Esophagus squamous epithelium (tissue), 4 donors: ENCODE data around the gene PRKCB.

Experiments
- POLR2A ChIP-seq, 4 donors: fragments of 450-650 bp; IDR thresholded peaks; one replicate each; pipeline ENCODE4 v1.6.1; 2017; ENCODE audit warnings: antibody characterized with exemption in 4 of 4, mild to moderate bottlenecking in 4 of 4, moderate library complexity in 3 of 4
- TF ChIP-seq, protein P1 (sequence below), 6 experiments: fragments of 450-650 bp in 4 of 6; fragments of 200-600 bp in 2 of 6; sonication (generic) in 2 of 6; IDR thresholded peaks; one replicate each; pipeline ENCODE4 v1.5.1; 2016 to 2019; ENCODE audit warnings: antibody characterized with exemption in 6 of 6, mild to moderate bottlenecking in 4 of 6, moderate library complexity in 4 of 6

DNA sequence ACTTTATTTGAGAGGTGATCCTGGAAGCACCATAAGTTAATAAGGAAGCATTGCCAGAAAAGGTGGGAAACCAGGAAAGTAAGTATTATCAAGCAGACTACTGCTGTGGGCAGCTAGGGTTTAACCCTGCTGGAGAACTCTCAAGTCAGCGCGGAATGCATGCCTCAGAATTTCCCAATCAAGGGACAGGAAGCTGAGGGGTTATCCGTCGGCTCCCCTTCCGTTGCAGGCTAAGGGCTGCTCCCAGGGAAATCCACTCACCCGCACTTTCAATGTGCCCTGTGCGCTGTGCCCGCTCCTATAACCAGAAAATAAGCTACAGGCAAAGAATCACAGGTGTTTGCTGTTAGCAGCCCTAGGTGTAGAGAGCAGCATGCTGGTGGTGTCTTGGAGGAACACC is 281.9 kb downstream of the PRKCB start:
- TF ChIP-seq, protein P1, sequence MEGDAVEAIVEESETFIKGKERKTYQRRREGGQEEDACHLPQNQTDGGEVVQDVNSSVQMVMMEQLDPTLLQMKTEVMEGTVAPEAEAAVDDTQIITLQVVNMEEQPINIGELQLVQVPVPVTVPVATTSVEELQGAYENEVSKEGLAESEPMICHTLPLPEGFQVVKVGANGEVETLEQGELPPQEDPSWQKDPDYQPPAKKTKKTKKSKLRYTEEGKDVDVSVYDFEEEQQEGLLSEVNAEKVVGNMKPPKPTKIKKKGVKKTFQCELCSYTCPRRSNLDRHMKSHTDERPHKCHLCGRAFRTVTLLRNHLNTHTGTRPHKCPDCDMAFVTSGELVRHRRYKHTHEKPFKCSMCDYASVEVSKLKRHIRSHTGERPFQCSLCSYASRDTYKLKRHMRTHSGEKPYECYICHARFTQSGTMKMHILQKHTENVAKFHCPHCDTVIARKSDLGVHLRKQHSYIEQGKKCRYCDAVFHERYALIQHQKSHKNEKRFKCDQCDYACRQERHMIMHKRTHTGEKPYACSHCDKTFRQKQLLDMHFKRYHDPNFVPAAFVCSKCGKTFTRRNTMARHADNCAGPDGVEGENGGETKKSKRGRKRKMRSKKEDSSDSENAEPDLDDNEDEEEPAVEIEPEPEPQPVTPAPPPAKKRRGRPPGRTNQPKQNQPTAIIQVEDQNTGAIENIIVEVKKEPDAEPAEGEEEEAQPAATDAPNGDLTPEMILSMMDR (IDR thresholded peaks at IDR 0.05), result no peak
- no peak for TF ChIP-seq POLR2A (IDR thresholded peaks at IDR 0.05)
